ENCODE results near the gene TSR3. TPM values are rescaled to one million over a fixed set of nuclear protein-coding genes. Genes with fewer than 3 reads are reported as not detected.

TSR3 gene
- total and polyA plus RNA-seq, 2 of the 13 experiments (the other 11 are each of a cell fraction or from before 2014, with no cell fraction given): 24.2 to 51.0 TPM

DNA sequence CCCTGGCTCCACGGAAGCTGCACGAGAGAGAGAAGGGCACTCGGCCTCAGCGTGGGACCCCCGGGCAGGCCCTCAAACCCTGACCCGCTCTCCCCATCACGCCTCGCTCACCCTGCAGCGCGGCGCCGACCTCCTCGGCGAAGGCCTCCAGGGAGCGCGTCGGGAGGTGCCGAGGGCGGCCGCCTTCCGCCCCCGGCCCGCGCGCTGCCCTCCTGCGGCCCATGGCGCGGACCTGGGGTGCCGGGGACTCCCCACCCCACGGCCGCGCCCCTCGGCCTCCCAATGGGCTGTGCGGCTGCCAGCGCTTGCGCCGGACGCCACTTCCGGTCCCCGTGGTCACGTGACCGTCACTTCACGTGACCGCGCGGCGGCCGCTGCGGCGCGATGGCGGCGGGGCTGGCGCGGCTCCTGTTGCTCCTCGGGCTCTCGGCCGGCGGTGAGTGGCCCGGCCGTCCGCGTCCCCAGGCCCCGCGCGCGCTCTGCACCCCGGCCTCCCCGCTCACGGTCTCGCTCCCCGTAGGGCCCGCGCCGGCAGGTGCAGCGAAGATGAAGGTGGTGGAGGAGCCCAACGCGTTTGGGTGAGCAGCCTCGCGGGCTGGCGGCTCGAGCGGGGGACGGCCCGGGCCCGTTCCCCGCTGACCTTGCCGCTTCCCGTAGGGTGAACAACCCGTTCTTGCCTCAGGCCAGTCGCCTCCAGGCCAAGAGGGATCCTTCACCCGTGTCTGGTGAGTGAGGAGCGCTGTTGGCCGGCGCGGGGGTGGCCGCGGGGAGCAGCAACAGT, at the start of gene TSR3, which contains the start of gene GNPTG (continued):
- TF ChIP-seq KAT8 (CRISPR knock-in tag; IDR thresholded peaks at IDR 0.05) (peak; percentile 98), SIX4 (CRISPR knock-in tag; IDR thresholded peaks at IDR 0.05) (no peak), STAT5B (CRISPR knock-in tag; IDR thresholded peaks at IDR 0.05) (no peak), ZSCAN29 (CRISPR knock-in tag; conservative IDR thresholded peaks at IDR 0.05) (no peak), SP4 (CRISPR knock-in tag; IDR thresholded peaks at IDR 0.05) (peak; percentile 87), WIZ (CRISPR knock-in tag; IDR thresholded peaks at IDR 0.05) (no peak), SPEN (CRISPR knock-in tag; IDR thresholded peaks at IDR 0.05; ENCODE audit: low read depth) (peak; percentile 99), ZNF674 (CRISPR knock-in tag; IDR thresholded peaks at IDR 0.05; ENCODE audit: low read depth) (no peak), ZNF792 (CRISPR knock-in tag; IDR thresholded peaks at IDR 0.05) (peak; percentile 35; the same call in 1 of the 2 replicates), PBX2 (CRISPR knock-in tag; IDR thresholded peaks at IDR 0.05) (no peak), CREB1 (IDR thresholded peaks at IDR 0.05) (peak; percentile 52; the same call in 1 of the 2 replicates), CREB1 (CRISPR knock-in tag; IDR thresholded peaks at IDR 0.05) (no peak), ZHX1 (CRISPR knock-in tag; IDR thresholded peaks at IDR 0.05; ENCODE audit: low read depth) (peak; percentile 47; the same call in 1 of the 2 replicates), THAP11 (CRISPR knock-in tag; IDR thresholded peaks at IDR 0.05) (peak; percentile 93)
